Activated CD8-positive, alpha-beta memory T cell treated with anti-CD3 and anti-CD28 coated beads for 48 hours (primary cell): Measurements from ENCODE around the gene DLGAP3.

Experiments used
- DNase-seq, 3 experiments: peaks; one replicate each; pipeline ENCODE4 v3.0.0-alpha.2; 2020; ENCODE audit warnings: low read depth in 2 of 3, low spot score in 2 of 3

The DLGAP3 gene

DNA sequence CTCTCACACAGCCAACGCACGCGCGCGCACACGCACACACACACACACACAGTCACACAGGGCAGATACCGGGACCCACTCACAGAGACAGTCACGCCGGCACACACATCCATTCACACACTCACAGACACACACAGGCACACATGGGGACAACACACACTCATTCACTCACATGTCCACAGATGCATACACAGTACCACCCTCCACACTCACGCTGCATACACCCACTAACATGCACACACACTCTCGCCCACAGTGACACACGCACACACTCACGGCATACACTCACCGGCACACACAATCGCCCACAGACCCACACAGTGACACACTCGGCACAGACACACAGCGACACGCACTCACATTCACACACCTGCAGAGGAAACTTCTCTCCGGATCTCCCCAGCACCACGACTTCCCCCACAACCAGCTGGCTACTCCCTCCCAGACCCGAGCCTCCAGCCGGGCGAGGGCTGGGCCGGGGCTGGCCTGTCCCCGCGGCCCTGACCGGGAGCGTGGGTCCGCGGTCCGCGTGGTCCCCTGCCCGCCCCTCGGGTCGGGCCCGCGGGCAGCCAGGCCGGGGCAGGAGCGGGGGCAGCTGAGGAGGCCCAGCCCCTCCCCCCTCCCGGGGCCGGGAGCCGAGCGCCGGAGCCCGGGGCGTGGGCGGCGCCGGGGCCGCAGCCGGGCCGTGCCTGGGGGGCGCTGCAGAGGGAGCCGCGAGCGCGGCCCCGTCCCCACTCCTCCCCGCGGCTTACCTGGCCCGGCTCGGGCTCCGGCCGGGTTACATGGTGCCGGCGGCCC is 552 bp downstream of the DLGAP3 start:
- DNase-seq: no peak

GRCh38 chr1:34928066-34928696 is 1.3 kb downstream of the DLGAP3 start:
- DNase-seq: no peak

DNA sequence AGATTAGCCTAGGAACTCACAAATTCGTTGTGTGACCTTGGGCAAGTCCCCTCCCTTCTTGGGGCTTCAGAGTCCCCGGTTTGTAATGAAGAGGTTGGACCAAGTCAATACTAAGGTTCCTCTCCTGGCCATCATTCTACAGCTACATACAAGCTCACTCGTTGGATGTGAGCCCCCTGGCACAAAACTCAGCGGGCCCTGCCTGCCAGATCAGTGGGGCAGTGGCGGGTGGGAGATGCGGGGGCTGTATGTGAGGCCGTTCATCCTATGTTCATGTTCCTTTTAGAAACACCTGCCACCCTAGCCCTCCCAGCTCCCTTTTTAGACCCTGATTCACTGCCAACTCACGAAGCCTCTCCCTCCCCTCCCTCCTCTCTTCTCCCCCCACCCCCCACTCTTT is 2.1 kb downstream of the DLGAP3 start:
- DNase-seq: no peak

GRCh38 chr1:34926894-34927293 is 2.6 kb downstream of the DLGAP3 start:
- no peak for DNase-seq

- DNase-seq: no peak
Observed at GRCh38 chr1:34926156-34926555, 3.3 kb downstream of the DLGAP3 start.

DNA sequence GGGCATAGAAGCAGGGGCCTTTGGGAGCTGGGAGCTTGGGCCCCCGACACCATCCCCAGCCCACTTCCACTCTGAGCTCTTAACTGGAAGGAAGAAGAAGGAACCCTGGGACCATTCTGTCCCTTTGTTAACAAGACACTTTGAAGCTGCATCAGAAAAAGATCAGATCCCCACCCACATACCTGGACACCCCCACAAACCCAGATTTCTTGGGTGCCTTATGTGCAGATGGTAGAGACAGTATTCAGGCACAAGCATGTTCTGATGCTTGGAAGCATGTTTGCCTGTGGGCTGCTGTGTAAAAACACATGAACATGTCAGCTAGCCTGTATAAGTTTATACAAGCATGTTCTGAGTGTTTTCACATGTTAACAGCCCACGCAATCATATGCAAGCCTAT is 3.7 kb downstream of the DLGAP3 start:
- no peak for DNase-seq

GRCh38 chr1:34924759-34925555 is 4.5 kb downstream of the DLGAP3 start:
- peak in 2 of 3 experiments; percentile 31 to 42 for DNase-seq

- no peak for DNase-seq
Observed at GRCh38 chr1:34923490-34923889, 6.0 kb downstream of the DLGAP3 start.

GRCh38 chr1:34918977-34919561 is 10.4 kb downstream of the DLGAP3 start:
- no peak for DNase-seq

DNA sequence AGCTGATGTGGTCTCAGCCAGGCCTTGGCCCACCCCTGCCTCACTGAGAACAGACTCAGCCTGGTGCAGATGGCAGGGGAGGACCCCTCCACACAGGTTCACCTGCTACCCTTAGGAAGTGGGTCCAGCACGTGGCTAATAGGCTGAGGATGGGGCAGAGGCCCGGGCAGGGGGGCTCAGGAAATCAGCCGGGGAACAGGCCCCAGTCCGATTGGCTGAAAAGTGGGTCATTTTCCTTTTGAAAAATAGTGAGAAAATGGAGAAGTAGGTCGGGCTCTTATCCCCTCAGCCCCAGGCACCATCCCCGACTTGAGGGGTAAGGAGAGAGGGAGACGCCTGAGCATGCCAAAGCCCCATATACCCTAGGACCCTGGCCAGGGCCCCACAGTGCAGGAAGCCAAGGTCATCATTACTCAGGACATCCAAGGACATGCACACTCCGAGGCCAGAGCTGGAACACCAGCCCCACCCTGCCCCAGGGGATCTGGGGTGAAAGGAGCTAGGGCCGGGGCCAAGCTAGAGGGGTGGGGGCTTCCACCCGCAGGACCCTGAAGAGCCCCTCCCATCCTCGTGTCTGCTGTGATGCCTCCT is 11.0 kb downstream of the DLGAP3 start:
- no peak for DNase-seq

- no peak for DNase-seq
Observed at GRCh38 chr1:34917017-34917416, 12.4 kb downstream of the DLGAP3 start.

GRCh38 chr1:34916104-34916503 is 13.3 kb downstream of the DLGAP3 start:
- no peak for DNase-seq

- no peak for DNase-seq
Observed at GRCh38 chr1:34915521-34915920, 13.9 kb downstream of the DLGAP3 start.

DNA sequence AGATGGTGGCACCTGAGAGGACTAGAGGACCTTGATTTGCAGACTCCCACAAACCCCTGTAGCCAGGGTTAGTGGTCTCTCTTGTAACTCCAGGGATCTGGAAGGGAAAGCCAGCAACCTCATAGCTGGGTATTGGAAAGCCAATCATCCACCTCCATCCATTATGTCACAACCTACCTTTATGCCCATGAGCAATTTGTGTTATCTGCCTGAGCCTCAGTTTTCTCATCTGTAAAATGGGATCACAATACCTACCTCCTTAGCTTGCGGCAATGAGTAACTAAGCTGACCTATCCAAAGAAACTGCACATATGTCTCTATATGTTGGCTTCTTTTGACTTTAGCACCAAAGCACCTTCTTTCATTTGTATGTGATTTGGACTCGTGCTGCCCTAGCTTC is 14.5 kb downstream of the DLGAP3 start:
- no peak for DNase-seq

GRCh38 chr1:34911465-34911864 is 18.0 kb downstream of the DLGAP3 start:
- DNase-seq: no peak

DNA sequence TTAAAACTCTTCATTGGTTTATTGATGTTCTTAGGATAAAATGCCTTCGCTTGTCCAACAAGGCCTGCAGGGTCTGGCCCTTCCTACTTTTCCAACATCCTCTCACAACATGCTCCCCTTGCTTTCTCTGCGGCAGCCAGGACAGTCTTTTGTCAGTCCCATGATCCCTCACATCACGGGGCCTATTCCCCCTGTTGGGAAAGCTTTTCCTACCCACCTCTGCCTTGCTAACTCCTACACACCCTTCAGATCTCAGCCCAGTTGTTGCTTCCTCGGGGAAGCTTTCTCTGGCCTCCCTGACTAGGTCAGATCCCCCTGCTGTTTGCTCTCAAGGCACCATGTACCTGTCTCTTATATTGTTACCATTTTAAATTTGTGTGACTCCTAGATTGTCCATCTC is 19.0 kb downstream of the DLGAP3 start:
- no peak for DNase-seq

- no peak for DNase-seq
Observed at GRCh38 chr1:34908369-34908768, 21.1 kb downstream of the DLGAP3 start.

DNA sequence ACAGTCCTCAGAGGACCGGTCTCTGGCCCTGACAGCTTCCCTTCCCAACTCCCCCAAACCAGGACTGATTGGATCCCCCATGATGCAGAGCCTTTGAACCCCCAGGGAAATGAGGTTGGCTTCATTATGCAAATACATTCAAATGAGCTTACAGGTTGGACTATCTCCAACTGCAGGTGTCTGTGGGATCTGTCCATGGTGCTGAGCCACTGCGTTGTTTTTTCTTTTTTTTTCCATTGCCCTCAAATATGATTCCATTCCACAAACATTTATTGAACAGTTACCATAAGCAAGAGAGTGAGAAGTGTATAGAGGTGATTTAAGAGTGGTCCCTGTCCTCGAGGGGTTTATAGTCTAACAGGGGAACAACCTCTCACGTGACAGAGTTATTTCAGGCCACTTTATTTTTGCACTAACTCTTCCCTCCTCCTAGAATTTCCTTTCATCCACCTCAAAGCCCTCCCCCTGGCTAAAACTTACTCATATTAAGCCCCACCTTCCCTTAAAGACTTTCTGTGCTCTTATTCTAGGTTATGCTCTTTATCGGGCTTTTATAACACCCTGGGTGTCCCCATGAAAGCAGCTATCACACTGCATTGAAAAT is 21.9 kb downstream of the DLGAP3 start:
- no peak for DNase-seq

DNA sequence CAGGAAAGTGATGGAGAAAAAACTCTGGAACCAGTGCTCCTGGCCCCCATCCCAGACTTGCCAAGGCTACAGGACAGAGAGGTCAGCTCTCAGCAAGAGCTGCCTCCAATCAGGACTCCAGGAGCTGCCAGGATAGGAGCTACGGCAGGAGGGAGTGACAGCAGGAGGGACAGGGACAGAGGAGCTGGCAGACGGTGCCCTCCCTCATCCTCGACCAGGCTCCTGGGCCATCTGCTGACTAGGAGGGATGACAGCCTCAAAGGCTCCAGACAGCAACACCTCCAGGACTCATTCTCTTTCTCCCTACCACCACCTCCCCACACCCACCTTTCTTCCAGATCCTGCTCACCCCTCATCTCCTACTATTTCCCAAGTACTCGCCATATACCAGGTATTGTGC is 22.7 kb downstream of the DLGAP3 start:
- no peak for DNase-seq

DNA sequence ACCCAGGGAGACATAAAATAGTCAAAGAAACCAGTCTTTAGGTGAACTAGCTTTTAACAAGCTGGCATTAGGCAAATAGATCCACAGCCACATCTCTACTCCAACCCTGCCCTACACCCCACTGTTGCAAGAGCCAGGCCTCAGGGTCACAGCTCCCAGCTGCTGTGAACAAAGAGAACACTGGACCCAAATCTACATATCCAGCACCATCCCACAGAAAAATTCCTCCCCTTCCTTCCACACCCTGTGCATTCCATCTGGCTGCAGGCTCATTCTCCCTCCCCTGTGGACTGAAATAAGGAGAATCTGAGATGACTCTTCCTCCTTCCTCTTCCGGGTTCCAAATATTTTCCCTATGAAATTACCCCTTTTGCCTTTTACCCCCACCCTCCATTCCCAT is 23.2 kb downstream of the DLGAP3 start:
- DNase-seq: no peak

GRCh38 chr1:34905098-34905459 is 24.4 kb downstream of the DLGAP3 start:
- no peak for DNase-seq
